GM20000 (cell line): ENCODE data around the gene TRIM14.

Source experiments
- DNase-seq: peaks from one replicate; pipeline ENCODE4 v3.0.0; 2012; ENCODE audit warnings: low spot score
- TF ChIP-seq, protein P1 (sequence below): IDR thresholded peaks from 2 replicates; pipeline ENCODE4 v1.5.1; 2012; ENCODE audit warnings: mild to moderate bottlenecking, control low read depth; ENCODE audit errors: extremely low read depth, missing control alignments

Gene TRIM14

DNA sequence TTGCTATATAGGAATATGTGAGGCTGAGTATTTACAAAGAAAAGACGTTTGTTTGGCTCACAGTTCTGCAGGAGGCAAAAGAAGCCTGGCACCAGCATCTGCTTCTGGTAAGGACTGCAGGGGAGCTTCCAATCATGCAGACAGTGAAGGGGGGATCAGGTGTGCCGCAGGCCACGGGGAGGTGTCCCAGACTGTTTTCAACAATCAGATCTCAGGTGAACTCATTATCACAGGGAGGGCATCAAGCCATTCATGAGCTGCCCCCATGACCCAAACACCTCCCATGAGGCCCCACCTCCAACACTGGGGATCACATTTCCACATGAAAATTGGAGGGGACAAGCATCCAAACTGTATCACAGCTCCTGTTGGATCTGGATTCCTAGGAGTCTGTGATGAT, 30.4 kb upstream of the TRIM14 start:
- no peak for DNase-seq
- TF ChIP-seq, protein P1, sequence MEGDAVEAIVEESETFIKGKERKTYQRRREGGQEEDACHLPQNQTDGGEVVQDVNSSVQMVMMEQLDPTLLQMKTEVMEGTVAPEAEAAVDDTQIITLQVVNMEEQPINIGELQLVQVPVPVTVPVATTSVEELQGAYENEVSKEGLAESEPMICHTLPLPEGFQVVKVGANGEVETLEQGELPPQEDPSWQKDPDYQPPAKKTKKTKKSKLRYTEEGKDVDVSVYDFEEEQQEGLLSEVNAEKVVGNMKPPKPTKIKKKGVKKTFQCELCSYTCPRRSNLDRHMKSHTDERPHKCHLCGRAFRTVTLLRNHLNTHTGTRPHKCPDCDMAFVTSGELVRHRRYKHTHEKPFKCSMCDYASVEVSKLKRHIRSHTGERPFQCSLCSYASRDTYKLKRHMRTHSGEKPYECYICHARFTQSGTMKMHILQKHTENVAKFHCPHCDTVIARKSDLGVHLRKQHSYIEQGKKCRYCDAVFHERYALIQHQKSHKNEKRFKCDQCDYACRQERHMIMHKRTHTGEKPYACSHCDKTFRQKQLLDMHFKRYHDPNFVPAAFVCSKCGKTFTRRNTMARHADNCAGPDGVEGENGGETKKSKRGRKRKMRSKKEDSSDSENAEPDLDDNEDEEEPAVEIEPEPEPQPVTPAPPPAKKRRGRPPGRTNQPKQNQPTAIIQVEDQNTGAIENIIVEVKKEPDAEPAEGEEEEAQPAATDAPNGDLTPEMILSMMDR: no peak

DNA sequence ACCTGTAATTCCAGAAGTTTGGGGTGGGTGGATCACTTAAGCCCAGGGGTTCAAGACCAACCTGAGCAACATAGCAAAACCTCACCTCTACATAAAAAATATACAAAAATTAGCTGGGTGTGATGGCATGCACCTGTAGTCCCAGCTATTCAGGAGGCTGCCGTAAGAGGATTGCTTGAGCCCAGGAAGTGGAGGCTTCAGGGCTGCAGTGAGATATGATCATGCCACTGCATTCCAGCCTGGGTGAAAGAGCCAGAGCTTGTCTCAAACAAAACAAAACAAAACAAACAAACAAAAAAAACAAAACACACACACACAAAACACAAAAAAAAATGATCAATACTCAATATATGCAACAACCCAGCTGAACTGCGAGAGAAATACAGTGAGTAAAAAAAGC, 29.5 kb upstream of the TRIM14 start:
- TF ChIP-seq, protein P1: no peak
- no peak for DNase-seq

DNA sequence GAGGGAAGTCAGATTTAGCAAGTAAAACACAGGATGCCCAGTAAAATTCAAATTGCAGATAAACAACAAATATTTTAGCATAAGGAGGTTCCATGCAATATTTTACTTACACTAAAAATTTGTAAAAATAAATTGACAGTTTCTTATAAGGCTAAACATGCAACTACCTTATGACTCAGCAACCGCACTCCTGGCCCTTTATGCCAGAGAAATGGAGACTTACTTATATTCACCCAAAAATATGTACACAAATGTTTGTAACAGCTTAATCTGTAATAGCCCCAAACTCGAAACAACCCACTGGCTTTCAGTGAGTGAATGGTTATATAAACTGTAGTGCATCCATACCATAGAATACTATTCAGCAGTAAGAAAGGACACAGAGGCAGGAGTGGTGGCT, 28.6 kb upstream of the TRIM14 start:
- TF ChIP-seq, protein P1: no peak
- no peak for DNase-seq

DNA sequence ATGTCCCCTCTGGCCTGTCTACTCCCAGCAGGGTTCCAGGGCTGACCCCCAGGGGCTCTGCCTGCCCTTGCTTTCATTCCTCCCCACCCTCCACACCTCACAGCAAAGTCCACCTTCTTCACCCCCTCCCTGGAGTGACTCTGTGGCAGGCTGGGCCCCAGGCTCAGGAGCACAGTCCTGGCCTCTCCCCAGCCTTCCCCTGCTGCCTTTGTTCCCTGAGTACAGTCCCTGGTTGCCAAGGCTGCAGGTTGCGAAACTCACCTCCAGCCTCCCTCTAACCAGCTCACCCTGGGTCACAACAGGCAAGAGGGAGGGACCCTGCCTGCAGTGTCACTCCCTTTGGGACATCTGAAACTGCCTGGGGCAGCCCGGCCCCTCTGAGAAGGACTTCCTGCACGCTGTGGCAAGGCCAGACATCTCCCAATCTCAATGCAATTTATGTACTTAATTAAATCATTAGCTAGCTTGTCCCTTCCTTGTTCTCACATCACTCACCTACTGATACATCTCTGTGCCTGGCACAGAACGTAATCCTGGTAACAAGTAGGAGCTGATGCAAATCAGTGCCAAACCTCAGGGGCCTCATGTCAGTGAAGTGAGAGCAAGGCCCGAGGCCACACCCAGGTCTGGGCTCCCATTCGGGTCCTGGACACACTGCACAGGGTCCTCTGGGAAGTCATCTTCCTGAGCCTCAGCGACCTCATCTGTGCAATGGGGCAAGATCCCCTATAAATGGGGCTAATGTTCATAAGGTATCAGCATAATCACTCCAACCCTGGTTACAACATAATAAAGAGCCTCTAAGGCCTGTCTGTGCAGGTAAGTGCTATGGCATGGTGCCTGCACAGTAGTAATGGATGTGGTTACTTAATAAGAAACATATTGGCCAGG, 27.3 kb upstream of the TRIM14 start:
- DNase-seq: peak; percentile 54
- TF ChIP-seq, protein P1: no peak

DNA sequence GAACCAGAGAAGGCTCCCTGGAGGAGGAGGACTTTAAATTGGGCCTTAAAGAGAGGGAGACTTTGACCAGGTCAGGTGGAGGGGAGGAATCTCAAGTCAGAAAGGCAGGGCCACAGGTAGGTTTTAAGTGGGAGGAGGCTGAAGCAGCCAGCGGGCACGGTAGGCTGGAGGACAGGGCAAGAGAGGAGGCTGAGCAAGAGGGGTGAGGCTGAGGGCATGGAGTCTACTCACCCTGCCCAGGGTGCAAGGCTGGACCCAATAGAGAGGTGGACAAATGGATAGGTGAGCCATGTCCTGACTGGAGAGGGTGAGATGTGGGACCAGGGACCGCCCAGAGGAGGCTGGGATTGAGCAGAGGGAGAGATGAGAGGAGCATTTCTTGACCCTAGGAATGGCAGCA, 25.6 kb upstream of the TRIM14 start:
- no peak for DNase-seq
- TF ChIP-seq, protein P1: no peak

DNA sequence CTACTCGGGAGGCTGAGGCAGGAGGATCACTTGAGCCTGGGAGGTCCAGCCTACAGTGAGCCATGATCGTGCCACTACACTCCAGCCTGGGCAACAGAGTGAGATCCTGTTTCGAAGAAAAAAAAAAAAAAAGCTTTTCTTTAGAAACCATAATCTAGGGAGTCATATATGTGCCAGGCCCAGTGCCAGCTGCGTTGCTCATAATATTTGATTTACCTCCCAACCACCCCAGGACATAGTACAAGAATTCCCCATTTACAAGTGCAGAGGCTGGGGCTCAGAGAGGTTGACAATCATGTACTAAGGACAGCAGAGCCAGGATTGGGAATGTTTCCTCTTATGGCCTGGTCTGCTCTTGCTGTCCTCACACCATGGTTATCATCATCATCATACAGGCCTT, 25.1 kb upstream of the TRIM14 start:
- TF ChIP-seq, protein P1: no peak
- DNase-seq: no peak

DNA sequence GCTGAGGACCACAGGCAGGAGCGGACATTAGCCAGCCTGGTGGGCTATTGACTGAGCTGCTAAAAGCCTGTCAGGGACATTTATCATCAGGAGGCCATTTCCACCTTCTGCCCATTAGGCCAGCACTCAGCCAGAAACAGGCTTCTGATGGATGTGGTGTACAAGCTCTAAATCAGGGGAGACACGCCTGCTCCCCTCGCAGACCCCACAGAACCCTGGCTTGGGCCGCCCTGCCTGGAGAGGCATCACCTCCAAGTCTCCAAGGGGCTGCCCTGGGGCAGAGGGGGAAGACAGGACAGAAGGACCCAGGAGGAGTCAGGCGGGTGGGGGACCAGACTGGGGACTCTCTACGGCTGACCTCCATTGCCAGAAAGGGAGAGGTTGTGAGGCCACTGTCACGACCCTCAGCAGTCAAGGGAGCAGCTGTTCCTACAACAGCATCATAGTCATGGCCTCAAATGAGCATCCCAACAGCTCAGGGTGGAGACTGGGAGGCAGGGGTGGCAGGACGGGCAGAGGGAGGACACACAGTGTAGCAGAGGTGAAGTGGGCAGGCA, 24.0 kb upstream of the TRIM14 start:
- TF ChIP-seq, protein P1: no peak
- no peak for DNase-seq
